ENCODE results near the gene FOXF1. TPM values are rescaled to one million over a fixed set of nuclear protein-coding genes. Genes with fewer than 3 reads are reported as not detected.
A peak's percentile ranks its signal among the peaks of the same experiment; 100 is the strongest.

Gene FOXF1
- total and polyA plus RNA-seq, 2 of the 13 experiments (the other 11 are each of a cell fraction or from before 2014, with no cell fraction given) = not detected

GRCh38 chr16:86519649-86520316 lies 9.5 kb downstream of the FOXF1 start (continued):
- TF ChIP-seq HNF1A (IDR thresholded peaks at IDR 0.05; ENCODE audit: low read depth) (no peak), HNF1A (CRISPR knock-in tag; IDR thresholded peaks at IDR 0.05; ENCODE audit: borderline replicate concordance) (no peak), TOE1 (CRISPR knock-in tag; IDR thresholded peaks at IDR 0.05) (no peak), KLF15 (CRISPR knock-in tag; IDR thresholded peaks at IDR 0.05; ENCODE audit: borderline replicate concordance) (no peak), ESRRA (CRISPR knock-in tag; IDR thresholded peaks at IDR 0.05; ENCODE audit: low read depth) (no peak), ZNF574 (CRISPR knock-in tag; IDR thresholded peaks at IDR 0.05) (0 out of 2 replicates have a peak, but pooled peaks have one; percentile 18), ZNF614 (CRISPR knock-in tag; IDR thresholded peaks at IDR 0.05; ENCODE audit: borderline replicate concordance) (no peak), ZNF101 (CRISPR knock-in tag; IDR thresholded peaks at IDR 0.05; ENCODE audit: borderline replicate concordance, low read depth) (no peak), DMTF1 (CRISPR knock-in tag; IDR thresholded peaks at IDR 0.05) (no peak), ARID2 (CRISPR knock-in tag; IDR thresholded peaks at IDR 0.05; ENCODE audit: borderline replicate concordance) (no peak), ZNF749 (CRISPR knock-in tag; IDR thresholded peaks at IDR 0.05; ENCODE audit: borderline replicate concordance) (no peak), YEATS4 (CRISPR knock-in tag; IDR thresholded peaks at IDR 0.05; ENCODE audit: borderline replicate concordance) (0 out of 2 replicates have a peak, but pooled peaks have one; percentile 26), ZNF264 (CRISPR knock-in tag; IDR thresholded peaks at IDR 0.05) (no peak), E2F2 (CRISPR knock-in tag; IDR thresholded peaks at IDR 0.05; ENCODE audit: borderline replicate concordance) (no peak), ZNF761 (CRISPR knock-in tag; conservative IDR thresholded peaks at IDR 0.05) (no peak), SP1 (IDR thresholded peaks at IDR 0.05) (no peak), SP1 (CRISPR knock-in tag; IDR thresholded peaks at IDR 0.05) (no peak), KDM3A (CRISPR knock-in tag; IDR thresholded peaks at IDR 0.05; ENCODE audit: low read depth) (no peak)

Measured in HepG2 (cell line).